GM12872 (cell line): ENCODE measurements around the gene MYOM1.

Experiments used
- CTCF ChIP-seq: IDR thresholded peaks from 3 replicates; pipeline ENCODE4 v1.5.1; 2011; ENCODE audit warnings: low read depth, mild to moderate bottlenecking, low read length, moderate library complexity; ENCODE audit not compliant: insufficient read depth

MYOM1 gene

DNA sequence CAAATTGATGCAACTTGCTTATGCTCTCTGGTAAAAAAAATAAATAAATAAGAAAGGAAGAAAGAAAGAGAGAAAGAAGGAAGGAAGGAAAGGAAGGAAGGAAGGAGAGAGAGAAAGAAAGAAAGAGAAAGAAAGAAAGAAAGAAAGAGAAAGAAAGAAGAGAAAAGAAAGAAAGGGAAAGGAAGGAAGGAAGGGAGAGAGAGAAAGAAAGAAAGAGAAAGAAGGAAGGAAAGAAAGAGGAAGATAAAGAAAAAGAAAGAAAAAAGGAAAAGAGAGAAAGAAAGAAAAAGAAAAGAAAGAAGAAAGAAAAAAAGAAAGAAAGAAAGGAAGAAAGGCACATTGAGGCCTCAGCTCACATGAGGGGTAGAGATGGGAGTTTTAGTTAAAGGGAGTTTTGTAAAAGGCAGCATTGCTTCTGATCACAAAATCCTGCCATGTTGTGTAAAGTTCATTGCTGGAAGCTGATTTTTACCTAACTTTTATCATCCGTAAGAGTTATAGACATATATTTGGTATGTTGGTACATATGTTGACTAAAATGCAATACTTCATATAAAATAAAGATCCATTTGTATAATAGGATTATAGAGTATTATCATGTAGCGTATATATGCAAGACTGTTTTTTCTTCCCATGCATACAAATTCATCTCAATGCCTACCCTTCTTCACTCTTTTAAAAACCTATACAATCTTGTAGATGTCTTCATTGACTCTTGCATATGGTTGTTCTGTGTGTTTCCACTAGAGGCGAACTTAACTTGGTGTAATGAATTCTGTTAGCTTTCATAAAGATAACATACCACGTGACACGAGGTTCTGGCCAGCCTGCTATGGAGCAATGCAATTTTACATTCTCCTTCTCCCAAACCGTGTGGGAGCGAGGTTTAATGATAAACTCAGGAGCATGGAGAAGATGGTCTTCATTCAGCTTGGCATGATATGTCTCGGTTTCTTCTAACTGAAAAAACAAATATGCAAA is 32.8 kb downstream of the MYOM1 start:
- no peak for TF ChIP-seq CTCF

DNA sequence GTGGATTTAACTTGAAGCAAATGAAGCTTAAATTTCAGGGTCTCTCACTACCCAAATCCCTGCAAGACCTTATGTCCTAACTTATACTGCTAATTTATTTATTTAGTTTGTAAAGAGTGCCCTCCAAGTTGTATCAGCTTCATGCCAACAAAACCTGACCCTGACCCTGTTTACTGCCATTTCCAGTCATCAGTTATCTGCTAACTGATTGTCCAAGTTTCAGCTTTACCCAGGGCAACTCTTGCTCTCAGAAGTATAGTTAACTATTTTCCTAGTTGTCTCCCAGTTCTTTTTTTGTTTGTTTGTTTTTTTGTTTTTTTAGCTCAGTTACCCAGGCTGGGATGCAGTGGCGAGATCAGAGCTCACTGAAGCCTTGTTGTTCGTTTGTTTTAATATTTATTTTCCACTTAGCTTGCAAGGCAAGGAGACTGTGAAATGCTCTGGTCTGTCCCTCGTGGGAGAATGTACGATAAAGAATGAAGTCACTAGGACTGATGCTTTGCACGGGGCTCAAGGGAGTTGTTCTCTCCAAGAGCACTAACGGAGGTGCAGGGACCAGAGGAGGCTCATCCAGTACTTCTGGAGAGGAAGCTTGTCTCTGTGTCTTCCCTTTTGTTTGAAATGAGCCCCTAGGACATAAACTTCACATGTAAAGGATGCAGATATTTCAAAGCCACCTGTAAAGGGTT is 35.3 kb downstream of the MYOM1 start:
- no peak for TF ChIP-seq CTCF

DNA sequence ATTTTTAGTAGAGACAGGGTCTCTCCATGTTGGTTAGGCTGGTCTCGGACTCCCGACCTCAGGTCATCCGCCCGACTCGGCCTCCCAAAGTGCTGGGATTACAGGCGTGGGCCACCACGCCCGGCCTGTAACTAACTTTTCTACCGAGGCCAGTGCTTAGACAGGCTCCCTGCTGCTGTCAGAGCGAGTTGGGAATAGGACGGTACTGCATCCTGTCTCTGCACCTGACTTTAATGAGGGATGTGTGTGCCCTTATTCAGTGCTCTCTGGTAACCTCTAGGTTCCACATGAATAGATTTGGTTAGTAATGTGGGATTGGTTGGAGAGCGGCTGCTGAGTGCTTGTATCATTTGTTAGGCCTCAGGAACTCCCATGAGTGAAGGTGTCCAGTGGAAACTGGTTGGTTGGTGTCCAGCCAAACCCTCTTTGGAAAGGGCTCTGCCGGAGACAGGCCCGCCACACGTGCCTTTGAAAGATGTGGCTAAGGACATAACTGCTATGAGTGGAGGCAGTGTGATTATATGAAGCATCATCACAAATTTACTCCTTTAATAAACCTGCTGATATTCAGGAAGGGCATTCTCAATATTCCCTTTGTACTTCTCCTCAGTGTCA is 36.6 kb downstream of the MYOM1 start:
- TF ChIP-seq CTCF = no peak

DNA sequence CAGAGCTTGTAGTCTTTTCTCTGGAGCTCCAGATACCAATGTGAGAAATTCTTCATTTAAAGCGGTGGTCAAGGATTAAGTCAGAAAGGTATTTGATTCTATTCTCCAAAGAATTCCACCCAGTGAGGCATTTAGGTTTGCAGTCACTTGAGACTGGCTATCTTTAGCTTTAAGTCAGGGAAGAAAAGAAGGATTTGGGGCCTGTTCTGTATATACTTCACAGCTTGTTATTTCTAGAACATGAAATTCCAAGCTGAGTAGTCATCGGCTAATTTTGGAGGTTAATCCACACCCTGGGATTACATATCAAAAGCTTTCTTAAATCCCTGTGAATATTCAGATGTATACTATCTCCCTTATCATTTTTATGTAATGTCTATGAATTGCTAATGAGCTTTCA is 39.4 kb downstream of the MYOM1 start:
- no peak for TF ChIP-seq CTCF

- TF ChIP-seq CTCF = no peak
These were observed 40.2 kb downstream of the MYOM1 start for GRCh38 chr18:3179430-3180089.

DNA sequence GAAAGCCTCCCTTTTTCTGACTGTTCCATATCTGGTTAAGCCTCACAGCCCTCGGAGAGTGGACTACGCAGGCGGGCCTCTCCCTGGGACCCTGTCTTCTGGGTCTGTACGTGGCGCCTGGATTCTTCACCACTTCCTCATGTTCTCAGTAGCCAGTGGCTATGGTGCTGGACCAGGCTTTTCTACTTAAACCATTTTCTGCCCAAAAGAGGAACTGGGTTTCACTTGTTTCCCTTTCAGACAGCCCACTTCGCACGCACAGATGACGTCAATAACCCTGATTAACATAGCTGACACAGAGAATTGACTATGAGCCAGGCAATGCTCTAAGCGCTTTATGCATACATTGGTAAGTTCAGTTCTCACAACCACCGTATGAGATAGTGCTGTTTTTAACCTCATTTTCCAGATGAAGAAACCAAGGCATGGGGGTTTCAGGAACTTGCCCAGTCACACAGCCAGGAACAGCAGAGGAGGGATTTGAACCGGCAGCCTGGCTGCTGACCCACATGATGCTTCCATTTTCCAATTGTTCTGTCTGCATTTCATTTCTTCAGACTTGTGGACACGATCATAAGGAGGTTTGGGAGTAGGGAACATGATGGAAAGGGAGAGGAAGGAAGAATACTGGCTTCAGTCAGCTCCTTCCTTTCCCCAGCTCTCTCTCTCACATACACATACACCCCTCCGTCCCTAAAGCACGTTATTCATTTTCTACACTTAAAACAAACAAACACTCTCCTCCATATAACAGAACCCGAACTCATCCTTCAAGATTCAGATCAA is 41.7 kb downstream of the MYOM1 start:
- TF ChIP-seq CTCF = no peak
